Activated CD4-positive, alpha-beta T cell treated with anti-CD3 and anti-CD28 coated beads, Interleukin-2, amount 10 ng/mL, durations not matched to agents 7 days and 5 days (primary cell): ENCODE results near the gene SH3RF3. TPM values are rescaled to one million over a fixed set of nuclear protein-coding genes. Genes with fewer than 3 reads are reported as not detected.
"Not testable (repeated sequence)": the region's sequence is repeated elsewhere in the genome, so short reads cannot be mapped to it uniquely, and the experiment has no call there.

ENCODE experiments used
- CTCF ChIA-PET: fragments of 350-600 bp; sonication (Branson Sonifier 250); formaldehyde crosslinking; loops from one replicate; lab custom pipeline; 2021; ENCODE audit warnings: antibody characterized with exemption; lab: Charles Lee
- POLR2A ChIA-PET: fragments of 350-600 bp; sonication (Branson Sonifier 250); formaldehyde crosslinking; loops from one replicate; lab custom pipeline; 2021; ENCODE audit warnings: antibody characterized with exemption; lab: Charles Lee
- DNase-seq: peaks from one replicate; pipeline ENCODE4 v3.0.0-alpha.2; 2020
- H3K27ac Mint-ChIP-seq: one replicate; pipeline ENCODE4 v1.8.0; 2021; ENCODE audit warnings: mild to moderate bottlenecking, moderate library complexity, mixed read lengths
- H3K27me3 Mint-ChIP-seq: one replicate; pipeline ENCODE4 v1.8.0; 2021; ENCODE audit warnings: mixed read lengths
- H3K36me3 Mint-ChIP-seq: one replicate; pipeline ENCODE4 v1.8.0; 2021; ENCODE audit warnings: low read depth, mixed read lengths
- H3K4me1 Mint-ChIP-seq: one replicate; pipeline ENCODE4 v1.8.0; 2021; ENCODE audit warnings: mixed read lengths
- H3K4me3 Mint-ChIP-seq: one replicate; pipeline ENCODE4 v1.8.0; 2021; ENCODE audit warnings: mild to moderate bottlenecking, moderate library complexity, mixed read lengths
- H3K9me3 Mint-ChIP-seq: one replicate; pipeline ENCODE4 v1.8.0; 2021; ENCODE audit warnings: mixed read lengths
- total RNA-seq, 2 experiments: library from RNA; stranded (reverse); gene quantifications; one replicate each; pipeline ENCODE4 v1.2.3, GENCODE V29; 2021

SH3RF3 gene
- total RNA-seq, 2 experiments from 2014 or later: 0.08 to 0.17 TPM

- POLR2A ChIA-PET: no interaction called here
- H3K4me1 Mint-ChIP-seq: no peaks in the 10 kb centered on the region
- H3K27ac Mint-ChIP-seq: no peak overlapping the region
- no peaks in the 10 kb centered on the region for H3K9me3 Mint-ChIP-seq
- H3K27me3 Mint-ChIP-seq: no peaks in the 10 kb centered on the region
- no peak overlapping the region for H3K4me3 Mint-ChIP-seq
- DNase-seq: no peak
- H3K36me3 Mint-ChIP-seq: no peaks in the 10 kb centered on the region
- CTCF ChIA-PET: interaction anchor here (0.6 kb wide), 1 partner anchor 243 kb away, joined by 3 read pairs; no protein-coding TSS in a partner anchor
Observed at GRCh38 chr2:109528811-109529501, 400.0 kb downstream of the SH3RF3 start.

- DNase-seq: no peak
- ChIA-PET POLR2A (no interaction called here), CTCF (interaction anchor here (0.6 kb wide), 1 partner anchor 243 kb away, joined by 3 read pairs; no protein-coding TSS in a partner anchor)
- H3K9me3 Mint-ChIP-seq: no peaks in the 10 kb centered on the region
- H3K36me3 Mint-ChIP-seq: no peaks in the 10 kb centered on the region
- no peaks in the 10 kb centered on the region for H3K4me1 Mint-ChIP-seq
- H3K4me3 Mint-ChIP-seq: no peak overlapping the region
- H3K27me3 Mint-ChIP-seq: no peaks in the 10 kb centered on the region
- H3K27ac Mint-ChIP-seq: no peak overlapping the region
Observed at GRCh38 chr2:109529532-109530449, 400.8 kb downstream of the SH3RF3 start.

GRCh38 chr2:109530712-109531111 is 401.7 kb downstream of the SH3RF3 start:
- CTCF ChIA-PET: no interaction called here
- Mint-ChIP-seq H3K36me3 (no peaks in the 10 kb centered on the region), H3K4me1 (no peaks in the 10 kb centered on the region), H3K4me3 (no peak overlapping the region), H3K27me3 (peaks cover 3% of the 10 kb centered on the region), H3K27ac (no peak overlapping the region), H3K9me3 (no peaks in the 10 kb centered on the region)
- no peak for DNase-seq
- POLR2A ChIA-PET: no interaction called here

DNA sequence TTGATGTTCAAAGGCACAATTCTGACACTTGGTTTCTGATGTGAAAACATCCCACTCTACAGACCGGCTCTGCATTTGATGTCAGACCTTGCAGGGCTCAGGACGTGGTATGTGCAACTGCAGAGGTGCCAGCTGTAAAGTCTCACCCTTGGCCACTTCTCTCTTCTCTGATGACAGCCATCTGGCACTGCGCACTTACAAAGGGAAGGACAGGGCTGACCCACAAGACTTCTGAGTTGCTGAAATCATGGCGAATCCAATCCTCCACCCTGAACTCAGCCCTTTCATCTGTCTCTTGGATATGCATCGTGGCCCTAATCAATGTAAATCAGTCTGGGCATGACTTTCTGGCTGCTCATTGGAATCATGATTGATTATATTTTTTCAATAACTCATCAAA is 402.2 kb downstream of the SH3RF3 start:
- ChIA-PET POLR2A (no interaction called here), CTCF (no interaction called here)
- Mint-ChIP-seq H3K36me3 (no peaks in the 10 kb centered on the region), H3K4me3 (no peak overlapping the region), H3K27me3 (peaks cover 4% of the 10 kb centered on the region), H3K9me3 (no peaks in the 10 kb centered on the region), H3K27ac (no peak overlapping the region), H3K4me1 (no peaks in the 10 kb centered on the region)
- DNase-seq: no peak

GRCh38 chr2:109531896-109532727 is 403.1 kb downstream of the SH3RF3 start:
- ChIA-PET CTCF (interaction anchor here (0.6 to 0.7 kb wide), 2 partner anchors 8 to 650 kb away, joined by 3 to 4 read pairs; no protein-coding TSS in a partner anchor), POLR2A (no interaction called here)
- H3K27me3 Mint-ChIP-seq: peaks cover 9% of the 10 kb centered on the region
- H3K9me3 Mint-ChIP-seq: no peaks in the 10 kb centered on the region
- no peak overlapping the region for H3K27ac Mint-ChIP-seq
- no peaks in the 10 kb centered on the region for H3K36me3 Mint-ChIP-seq
- DNase-seq: no peak
- no peak overlapping the region for H3K4me3 Mint-ChIP-seq
- H3K4me1 Mint-ChIP-seq: no peaks in the 10 kb centered on the region

DNA sequence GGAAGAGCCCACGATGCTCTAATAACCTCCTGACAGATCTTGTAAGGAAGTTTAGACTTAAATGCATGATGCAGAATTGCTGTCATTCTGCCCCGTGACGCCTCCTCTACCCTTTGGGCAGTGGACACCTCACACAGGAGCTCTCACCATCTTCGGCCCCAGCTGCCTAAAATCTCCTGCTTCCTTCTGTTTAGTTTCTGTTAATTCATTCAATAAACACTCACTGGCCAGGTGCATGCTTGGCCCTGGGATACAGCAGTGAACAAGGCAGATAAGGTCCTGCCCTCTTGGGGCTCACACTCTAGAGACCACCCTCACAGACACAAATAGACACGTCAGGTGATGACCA is 403.7 kb downstream of the SH3RF3 start:
- Mint-ChIP-seq H3K36me3 (no peaks in the 10 kb centered on the region), H3K27ac (no peak overlapping the region)
- CTCF ChIA-PET: interaction anchor here (0.7 to 1.2 kb wide), 2 partner anchors 9 to 14 kb away, joined by 3 to 4 read pairs; no protein-coding TSS in a partner anchor

DNA sequence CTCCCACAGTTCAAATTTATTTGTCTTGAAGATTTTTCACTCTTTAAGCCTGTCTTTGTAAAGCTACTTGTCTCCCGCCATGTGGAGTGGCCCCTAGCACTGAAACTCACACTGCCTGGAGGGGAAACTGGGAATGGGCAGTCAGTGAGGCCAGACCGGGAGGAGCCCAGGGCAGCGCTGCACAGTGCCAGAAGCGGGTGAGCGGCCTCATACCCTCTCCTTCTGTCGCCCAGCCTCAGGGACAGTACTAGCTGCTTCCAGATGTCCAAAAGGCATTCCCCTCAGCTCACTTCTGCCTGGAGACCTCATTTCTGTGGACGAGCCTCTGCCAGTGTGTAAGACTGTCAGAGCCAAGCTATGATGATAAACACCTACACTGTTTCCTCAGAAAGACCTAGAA is 404.8 kb downstream of the SH3RF3 start:
- Mint-ChIP-seq H3K27ac (peak overlapping the region; percentile 12), H3K9me3 (no peaks in the 10 kb centered on the region), H3K4me3 (no peak overlapping the region), H3K27me3 (peaks cover 9% of the 10 kb centered on the region), H3K36me3 (no peaks in the 10 kb centered on the region), H3K4me1 (no peaks in the 10 kb centered on the region)
- no peak for DNase-seq
- ChIA-PET CTCF (interaction anchor here (1.2 kb wide), 1 partner anchor 12 kb away, joined by 4 read pairs; no protein-coding TSS in a partner anchor), POLR2A (no interaction called here)

More for the DNA sequence above, 403.7 kb downstream of the SH3RF3 start:
- Mint-ChIP-seq H3K27me3 (peaks cover 9% of the 10 kb centered on the region), H3K4me3 (no peak overlapping the region), H3K9me3 (no peaks in the 10 kb centered on the region), H3K4me1 (no peaks in the 10 kb centered on the region)
- DNase-seq: no peak
- POLR2A ChIA-PET: no interaction called here

DNA sequence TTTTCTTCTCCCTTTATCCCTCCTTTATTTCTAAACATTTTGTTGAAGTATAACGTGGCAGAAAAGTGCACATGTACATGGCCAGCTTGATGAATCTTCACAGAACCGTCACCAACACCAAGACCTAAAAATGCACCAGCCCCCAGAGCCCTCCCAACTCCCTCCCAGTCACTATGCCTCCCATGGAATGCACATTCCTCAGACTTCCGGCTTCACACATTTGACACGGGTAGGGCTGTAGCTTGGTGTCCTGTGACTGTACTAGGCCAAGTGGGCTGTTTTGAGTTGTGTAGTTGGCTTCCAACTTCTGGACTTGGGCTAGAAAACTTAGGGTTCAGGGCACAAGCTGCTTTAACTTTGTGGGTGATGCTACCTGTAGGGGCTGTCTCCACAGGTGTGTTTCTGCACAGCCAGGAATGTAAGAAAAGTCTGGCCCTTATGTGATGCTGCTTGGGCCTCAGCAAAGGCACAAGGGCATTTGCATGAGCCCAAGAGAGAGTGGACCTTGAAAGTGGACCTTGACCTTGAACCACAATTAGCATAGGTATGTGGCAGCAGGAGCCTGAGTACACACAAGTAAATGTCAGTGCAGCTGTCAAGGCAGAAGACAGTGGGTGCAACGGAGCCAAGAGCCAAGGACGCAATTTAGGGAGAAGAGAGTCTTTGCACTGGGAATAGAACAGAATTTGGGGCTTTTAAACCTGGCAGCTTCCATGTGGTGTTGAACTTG is 406.4 kb downstream of the SH3RF3 start:
- no peak for DNase-seq
- CTCF ChIA-PET: interaction anchor here (1.3 kb wide), 1 partner anchor 11 kb away, joined by 5 read pairs; no protein-coding TSS in a partner anchor

DNA sequence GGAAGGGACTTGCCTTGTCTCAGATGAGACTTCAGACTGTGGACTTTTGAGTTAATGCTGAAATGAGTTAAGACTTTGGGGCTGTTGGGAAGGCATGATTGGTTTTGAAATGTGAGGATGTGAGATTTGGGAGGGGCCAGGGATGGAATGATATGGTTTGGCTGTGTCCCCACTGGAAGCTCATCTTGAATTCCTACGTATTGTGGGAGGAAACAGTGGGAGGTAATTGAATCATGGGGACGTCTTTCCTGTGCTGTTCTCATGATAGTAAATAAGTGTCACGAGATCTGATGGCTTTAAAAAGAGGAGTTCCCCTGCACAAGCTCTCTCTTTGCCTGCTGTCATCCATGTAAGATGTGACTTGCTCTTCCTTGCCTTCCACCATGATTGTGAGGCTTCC is 407.6 kb downstream of the SH3RF3 start:
- DNase-seq, H3K9me3 Mint-ChIP-seq, H3K36me3 Mint-ChIP-seq, H3K27ac Mint-ChIP-seq, H3K4me3 Mint-ChIP-seq, POLR2A ChIA-PET, H3K4me1 Mint-ChIP-seq: not testable (repeated sequence)
- CTCF ChIA-PET: interaction anchor here (1.3 kb wide), 1 partner anchor 10 kb away, joined by 5 read pairs; no protein-coding TSS in a partner anchor
- H3K27me3 Mint-ChIP-seq: peaks cover 12% of the 10 kb centered on the region

More for the DNA sequence above, 406.4 kb downstream of the SH3RF3 start:
- H3K27me3 Mint-ChIP-seq: peaks cover 9% of the 10 kb centered on the region
- H3K36me3 Mint-ChIP-seq: no peaks in the 10 kb centered on the region
- H3K27ac Mint-ChIP-seq: no peak overlapping the region
- H3K4me1 Mint-ChIP-seq: no peaks in the 10 kb centered on the region
- no peak overlapping the region for H3K4me3 Mint-ChIP-seq
- POLR2A ChIA-PET: no interaction called here
- H3K9me3 Mint-ChIP-seq: no peaks in the 10 kb centered on the region

GRCh38 chr2:109537565-109538222 is 408.7 kb downstream of the SH3RF3 start:
- Mint-ChIP-seq H3K27me3 (peaks cover 18% of the 10 kb centered on the region), H3K9me3 (no peaks in the 10 kb centered on the region), H3K4me1 (no peaks in the 10 kb centered on the region), H3K36me3 (no peaks in the 10 kb centered on the region), H3K4me3 (no peak overlapping the region), H3K27ac (no peak overlapping the region)
- DNase-seq: no peak
- CTCF ChIA-PET: no interaction called here
- POLR2A ChIA-PET: no interaction called here

DNA sequence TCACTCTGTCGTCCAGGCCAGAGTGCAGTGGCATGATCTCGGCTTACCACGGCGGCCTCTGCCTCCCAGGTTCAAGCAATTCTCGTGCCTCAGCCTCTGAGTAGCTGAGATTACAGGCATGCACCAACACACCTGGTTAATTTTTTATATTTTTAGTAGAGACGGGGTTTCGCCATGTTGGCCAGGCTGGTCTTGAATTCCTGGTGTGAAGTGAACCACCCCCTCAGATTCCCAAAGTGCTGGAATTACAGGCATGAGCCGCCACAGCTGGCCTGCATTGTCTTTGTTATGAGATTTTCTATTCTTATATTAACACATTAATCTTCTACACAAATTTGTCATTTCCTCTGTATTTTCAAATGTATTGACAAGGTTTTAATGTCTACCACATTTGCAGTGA is 409.5 kb downstream of the SH3RF3 start:
- DNase-seq: no peak
- Mint-ChIP-seq H3K36me3 (no peaks in the 10 kb centered on the region), H3K9me3 (no peaks in the 10 kb centered on the region), H3K4me3 (no peak overlapping the region), H3K27ac (no peak overlapping the region), H3K27me3 (peaks cover 18% of the 10 kb centered on the region), H3K4me1 (no peaks in the 10 kb centered on the region)
- ChIA-PET CTCF (no interaction called here), POLR2A (no interaction called here)
